NCI-H2227 (cell line): ENCODE data around the gene WNT11.
"Not testable (repeated sequence)": the region's sequence is repeated elsewhere in the genome, so short reads cannot be mapped to it uniquely, and the experiment has no call there.

ENCODE experiments used
- DNase-seq: peaks from one replicate; lab custom pipeline; 2025; ENCODE audit not compliant: unreplicated experiment; lab: John Stamatoyannopoulos, UW

WNT11 gene

DNA sequence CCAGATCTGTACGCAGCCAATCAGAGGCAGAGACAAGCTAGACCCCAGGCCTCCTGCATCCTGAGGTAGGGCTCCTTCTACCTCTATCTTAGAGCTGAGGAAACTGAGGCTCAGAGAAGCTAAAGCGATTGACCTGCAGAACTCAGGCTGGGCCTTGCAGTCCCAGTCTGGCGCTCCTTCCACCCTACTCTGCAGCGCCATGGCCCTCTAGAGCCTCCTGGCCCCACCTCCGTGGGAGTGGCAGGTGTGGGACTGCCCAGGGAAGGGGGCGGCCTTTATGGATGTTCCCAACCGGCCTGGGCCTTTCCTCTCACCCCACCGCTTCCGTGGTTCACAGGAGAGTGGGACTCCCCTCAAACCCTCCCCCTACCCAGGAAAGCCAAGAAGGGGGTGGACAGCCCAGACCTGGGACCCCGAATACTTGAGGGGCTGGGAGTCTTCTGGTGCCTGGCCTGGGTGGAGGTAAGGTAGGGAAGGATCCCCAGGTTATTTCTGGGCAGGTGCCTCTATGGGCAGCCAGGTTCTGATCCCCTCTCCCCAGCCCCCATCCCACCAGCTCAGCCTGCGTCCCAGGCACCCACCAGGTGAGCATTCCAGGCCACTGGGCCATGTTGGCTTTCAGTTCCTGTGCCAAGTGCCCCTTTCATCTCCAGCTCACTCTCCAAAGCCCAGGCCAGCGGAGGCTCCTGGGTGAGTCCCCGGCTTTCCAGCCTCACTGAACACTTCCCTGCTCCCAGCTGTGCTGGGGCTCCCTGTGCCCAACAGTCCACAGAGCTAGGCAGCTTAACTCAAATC, 3.0 kb downstream of the WNT11 start:
- DNase-seq: no peak

DNA sequence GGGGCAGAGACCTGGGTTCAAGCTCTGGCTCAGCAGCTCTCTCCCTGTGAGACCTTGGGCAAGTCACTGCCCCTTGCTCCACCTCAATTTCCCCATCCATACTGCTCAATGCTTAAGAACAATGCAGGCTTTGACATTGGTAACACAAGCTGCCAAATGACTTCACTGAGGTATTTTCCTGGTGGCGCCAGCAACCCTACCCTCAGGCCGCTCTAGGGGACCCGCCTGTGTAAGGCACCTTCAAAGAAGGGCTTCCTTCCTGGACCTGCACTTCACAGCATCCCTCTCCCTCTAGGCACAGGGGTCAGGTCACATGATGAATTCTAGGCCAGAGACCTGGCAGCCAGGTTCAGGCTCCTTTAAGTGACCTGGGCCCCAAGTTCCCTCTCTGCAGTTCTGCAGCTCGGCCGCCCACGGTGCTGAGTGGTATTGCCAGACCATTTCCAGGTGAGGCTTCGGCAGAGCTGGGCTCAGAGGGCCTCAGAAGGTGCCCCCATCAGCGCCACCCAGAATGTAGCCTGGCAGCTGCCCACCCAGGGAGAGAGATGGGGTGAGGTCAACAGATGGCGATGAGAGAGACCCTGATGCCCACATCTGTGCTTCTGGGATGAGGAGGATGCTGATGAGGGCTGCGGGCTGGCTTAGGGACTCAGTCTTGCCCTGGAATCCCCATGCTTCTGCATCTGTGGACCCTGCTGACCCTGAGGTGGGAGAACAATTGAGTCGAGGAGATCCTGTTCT, 4.5 kb downstream of the WNT11 start:
- no peak for DNase-seq

DNA sequence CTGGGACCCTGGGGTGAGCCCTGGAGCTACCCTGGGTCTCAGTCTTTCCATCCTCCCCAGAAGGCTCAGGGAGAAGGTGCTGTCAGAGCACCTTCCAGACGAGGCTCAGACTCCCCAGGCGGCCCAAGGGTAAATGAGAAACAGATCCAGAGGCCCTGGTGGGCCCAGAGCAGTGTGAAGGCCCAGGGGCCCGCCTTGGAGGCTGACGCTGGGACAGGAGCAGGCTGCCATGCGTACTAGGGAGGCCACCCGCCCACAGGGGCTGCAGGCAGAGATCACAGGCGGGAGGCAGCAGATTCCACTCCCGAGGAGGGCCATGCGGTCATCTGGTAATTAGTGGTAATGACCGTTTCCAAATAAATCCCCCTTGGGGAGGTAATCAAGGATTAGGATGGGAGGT, 5.2 kb downstream of the WNT11 start:
- DNase-seq: no peak

DNA sequence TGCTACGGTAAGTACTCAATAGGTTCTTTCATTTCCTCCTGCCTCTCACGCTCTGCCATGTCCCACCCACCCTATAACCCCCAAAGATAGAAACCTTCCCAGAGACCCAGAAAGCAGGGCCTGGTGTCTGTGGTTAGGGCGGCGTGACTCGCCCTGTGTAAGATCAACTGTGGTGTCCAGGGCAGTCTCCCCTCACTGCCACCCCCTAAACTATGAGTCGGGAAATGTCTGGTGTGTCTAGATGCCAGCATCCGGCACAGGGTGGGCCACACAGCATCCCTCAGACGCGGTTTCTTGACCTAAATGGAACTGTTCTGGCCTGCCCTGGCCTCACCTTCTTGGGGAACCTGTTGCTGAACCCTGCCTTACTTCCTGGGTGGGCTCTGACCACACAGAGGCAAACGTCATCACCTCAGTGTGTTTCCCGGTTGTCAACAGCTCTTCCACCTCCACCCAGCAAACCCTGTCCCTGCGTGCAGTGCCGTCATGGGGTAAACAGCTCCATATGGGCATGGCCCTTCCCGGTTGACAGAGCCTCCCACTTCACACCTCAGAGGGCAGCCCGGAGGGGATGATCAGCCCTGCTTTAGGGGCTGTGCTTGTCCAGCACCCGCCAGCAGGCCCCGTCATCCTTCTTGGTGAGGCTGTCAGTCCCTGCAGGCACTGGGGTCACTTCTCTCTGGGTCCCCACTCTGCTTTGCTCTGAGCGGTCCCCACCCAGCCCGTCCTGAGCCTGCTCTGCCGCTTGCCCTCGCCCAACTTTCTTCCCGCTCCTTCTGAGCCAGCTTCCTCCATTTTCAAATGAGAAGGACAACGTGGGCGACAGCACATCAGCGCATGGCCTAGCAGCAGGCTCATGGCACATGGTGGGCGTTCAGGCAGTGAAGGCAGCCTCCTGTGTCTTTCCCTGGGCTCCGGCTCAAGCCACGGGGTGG, 6.0 kb downstream of the WNT11 start:
- DNase-seq: no peak

DNA sequence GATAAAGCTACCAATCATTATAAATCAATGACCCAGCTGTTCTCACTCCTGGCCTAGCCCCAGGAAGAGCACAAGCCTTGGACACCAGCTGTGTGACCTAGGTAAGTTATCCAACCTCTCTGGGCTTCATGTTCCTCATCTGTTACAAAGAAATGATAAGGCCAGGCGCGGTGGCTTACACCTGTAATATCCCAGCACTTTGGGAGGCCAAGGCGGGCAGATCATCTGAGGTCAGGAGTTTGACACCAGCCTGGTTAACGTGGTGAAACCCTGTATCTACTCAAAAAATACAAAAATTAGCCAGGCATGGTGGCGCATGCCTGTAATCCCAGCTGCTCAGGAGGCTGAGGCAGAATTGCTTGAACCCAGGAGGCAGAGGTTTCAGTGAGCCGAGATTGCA, 7.6 kb downstream of the WNT11 start:
- not testable (repeated sequence) for DNase-seq

DNA sequence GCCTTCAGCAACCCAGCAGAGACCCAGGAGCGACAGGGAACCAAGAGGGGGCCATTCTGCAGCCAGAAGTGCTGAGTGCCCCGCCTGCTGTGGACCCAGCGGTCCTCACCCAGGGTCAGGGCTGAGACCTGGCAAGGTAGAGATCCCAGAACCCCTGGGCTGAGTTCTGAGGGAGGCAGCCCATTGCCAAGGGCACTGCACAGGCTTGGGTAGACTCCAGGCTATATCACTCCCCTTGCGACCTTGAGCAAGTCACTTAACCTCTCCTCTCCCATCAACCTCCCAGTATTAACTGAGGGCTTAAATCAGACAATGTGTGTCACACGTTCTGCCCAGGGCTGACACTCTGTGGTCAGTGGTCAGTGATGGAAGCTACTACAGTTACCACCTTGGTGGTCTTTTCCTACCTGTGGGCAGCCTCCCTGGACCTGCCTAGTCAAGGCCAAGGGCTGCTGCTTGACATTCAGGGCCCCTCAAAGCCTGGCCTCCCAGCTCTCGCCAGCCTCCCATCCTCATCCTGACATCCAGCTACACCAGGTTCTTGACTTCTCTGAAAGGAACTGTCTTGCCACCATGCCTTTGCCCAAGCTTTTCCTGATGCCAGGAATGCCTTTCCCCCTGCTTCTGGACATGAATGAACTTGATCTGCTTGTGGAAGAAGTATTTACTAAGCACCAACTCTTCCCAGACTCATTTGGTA, 8.2 kb downstream of the WNT11 start:
- no peak for DNase-seq

DNA sequence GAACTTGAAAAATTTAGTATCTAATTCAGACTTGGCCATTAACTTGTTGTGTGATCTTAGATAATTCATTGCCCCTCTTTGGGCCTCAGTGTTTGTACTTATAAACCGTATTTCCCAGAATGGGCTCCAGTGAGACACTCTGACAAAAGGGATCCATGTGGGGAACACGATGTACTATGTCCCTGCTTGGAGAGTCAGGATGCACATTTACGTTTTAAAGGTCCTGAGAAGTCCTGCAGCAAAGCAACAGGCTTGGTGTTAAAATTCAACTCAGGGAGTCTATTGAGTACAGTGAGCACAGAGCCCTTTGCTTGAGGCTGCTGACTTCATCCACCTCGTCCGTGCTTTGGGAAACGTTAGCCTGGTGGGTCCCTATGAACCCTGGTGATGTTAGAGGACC, 9.0 kb downstream of the WNT11 start:
- DNase-seq: no peak

DNA sequence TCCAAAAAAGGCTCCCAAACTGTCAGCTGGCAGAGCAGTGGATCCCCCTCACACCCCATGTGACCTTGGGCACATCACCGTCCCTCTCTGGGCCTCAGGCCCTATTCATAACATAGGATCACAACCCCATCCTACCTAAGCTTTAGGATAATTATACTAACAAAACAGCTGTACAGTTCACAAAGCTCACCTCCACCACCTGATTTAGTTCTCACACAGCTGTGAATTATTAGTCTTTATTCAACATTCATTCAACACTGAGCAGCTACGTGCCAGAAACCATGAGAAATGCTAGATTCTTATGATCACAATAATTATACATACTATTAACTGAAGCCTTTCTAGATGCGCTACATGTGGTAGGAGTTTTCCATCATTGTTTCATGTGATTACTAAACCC, 9.5 kb downstream of the WNT11 start:
- no peak for DNase-seq

DNA sequence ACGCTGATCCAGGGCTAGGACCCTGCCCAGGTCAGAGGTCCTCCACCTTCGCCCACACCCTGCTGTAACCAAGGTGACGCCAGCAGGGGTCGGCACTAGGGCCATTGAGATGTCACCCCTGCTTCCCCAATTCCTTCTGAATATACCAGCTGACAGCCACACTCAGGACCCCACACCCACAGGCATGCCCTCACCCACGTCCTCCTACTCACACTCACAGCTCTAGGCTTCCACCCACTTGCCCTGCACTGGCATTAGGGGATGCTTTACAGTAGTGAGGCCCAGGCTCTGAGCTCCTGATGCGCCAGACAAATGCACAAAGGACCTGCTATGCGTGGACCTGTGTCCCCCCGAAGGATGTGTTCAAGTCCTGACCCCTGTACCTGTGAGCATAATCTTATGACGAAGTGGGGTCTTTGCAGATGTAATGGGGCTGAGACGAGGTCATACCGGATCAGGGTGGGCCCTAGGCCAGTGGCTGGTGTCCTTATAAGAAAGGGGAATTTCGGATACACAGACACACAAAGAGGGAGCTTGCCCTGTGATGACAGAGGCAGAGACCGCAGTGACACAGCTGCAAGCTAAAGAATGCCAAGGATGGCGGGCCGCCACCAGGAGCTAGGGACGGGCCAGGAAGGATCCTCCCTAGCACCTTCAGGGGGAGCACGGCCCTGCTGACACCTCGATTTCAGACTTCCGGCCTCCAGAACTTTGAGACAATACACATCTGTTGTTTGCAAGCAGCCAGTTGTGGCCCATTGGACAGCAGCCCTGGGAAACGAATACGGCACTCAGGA, 11.2 kb downstream of the WNT11 start:
- DNase-seq: no peak

DNA sequence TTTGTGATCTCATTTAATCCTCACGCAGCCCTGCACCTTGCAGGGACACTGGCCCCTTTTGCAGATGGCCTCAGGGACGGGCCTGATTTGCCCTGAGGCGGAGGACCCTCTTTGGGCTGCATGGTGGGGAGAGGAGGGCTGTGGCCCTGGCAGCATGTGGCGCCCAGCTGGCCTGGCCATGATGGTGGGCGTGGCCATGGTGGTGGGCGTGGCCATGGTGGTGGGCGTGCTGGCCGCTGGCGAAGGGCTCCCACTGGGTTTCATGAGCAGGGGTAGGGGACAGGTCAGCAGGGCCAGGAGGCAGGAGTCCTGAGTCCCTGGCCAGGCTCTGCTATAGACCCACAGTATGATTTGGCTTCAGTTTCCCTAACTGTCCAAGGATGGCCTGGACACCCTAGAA, 13.1 kb downstream of the WNT11 start:
- no peak for DNase-seq

DNA sequence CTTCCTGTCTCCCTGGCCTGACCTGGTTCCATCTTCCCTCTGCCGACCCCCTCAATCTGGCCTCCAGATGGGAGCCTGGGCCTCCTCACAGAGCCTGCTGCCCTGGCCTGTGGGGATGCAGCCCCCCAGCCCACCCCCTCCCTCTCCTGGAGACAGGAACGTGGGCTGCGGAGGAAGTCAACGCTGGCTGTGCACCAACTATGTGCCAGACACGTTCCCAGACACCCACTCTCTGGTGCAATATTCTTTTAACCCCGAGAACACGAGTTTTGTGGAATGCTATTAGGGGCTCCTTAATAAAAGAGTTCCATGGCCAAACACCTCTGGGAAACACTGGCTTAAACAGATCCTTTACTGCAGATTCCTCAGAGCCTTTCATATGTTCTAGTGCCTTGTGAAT, 15.9 kb downstream of the WNT11 start:
- no peak for DNase-seq

DNA sequence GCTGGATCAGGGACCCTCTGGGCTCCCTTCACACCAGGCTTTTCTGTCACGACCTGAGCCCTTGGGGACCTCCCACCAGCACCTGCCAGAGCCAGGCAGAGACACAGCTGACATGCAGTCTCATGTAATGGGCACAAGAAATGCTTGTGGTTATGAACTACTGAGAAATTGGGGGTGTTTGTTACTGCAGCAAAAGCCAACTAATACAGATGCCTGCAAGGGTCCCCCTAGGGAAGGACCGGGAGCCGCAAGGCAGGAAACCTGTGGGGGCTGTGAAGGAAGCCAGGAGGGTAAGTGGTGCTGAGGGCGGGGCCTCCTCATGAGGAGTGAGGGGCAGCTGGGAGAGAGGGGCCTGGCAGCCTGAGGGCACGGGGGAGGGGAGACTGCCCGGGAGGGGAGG, 16.6 kb downstream of the WNT11 start:
- DNase-seq: no peak

DNA sequence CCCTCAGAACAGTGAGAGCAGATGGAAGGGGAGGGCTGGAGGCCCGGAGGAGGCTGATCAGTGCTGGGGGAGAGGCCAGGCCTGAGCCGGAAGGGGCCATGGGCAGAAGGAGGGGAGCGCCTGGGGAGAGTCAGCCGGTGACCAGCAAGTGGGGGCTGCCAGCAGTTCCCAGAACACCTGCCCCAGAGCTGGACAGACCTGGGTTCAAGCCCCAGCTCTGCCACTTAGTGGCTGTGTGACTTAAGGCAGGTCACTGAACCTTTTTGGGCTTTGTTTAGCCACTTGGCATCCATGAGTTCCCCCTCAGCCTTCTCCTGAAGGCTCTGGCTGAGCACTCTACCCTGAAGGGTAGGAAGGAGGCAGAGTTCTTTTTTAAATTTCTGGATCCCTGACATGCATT, 17.4 kb downstream of the WNT11 start:
- DNase-seq: no peak

DNA sequence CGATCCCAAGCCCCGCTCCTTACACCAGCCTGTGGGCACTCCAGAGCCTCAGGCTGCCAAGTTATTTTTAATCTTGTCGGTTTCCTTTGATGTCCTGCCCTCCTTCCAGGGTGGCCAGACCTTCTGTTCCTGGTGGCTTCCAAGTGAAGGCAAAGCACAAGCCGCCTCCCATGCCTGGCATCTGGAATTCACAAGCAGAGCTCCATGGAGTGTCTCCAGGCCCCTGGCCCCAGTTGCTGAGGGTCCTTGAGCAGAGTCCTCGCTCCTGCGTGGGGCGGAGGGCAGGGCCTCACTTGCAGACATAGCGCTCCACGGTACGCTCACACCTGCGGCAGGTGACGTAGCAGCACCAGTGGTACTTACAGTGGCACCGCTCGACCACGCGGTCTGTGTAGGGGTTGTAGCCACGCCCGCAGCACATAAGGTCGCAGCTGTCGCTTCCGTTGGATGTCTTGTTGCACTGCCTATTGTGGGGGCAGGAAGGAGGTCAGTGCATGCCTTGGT, 19.5 kb downstream of the WNT11 start:
- DNase-seq: no peak

DNA sequence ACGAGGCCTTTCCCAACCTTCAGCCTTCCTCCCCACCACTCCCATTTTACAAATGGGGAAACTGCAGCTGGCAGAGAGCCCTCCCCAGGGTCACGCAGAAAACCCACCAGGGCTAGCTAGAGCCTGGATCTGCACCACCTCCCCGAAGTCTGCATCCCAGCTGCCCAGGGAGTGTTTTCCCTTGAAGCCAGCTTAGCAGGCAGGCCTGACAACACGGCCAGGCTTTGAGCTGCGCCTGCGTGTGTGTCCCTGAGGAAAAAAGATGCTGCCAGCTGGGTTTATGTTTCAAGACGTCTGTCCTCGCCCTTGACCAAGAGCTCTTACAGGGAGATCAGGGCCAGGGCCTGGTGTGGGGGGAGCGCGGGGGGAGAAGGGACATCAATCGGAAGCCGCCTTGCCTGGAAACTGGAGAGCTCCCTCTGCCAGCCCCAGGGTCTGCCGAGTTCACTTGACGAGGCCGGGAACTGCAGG, 20.3 kb downstream of the WNT11 start:
- peak; percentile 48 for DNase-seq

DNA sequence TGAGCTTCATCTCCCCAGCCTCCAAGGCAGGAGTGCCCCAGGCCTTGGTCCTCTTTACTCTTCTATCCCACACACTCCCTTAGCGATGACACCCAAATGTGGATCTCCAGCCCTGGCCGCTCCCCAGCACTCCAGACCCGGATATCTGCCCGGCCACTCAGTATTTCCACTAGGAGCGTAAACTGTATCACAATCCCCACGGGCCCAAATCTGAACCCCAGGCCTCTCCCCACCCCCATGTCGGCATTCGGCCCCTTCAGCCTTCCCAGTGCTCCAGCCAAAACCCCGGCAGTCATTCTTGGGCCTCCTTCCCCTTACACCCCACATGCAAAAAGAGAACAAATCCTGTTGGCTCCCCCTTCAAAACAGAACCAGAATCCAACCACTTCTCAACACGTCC, 20.8 kb downstream of the WNT11 start:
- no peak for DNase-seq

DNA sequence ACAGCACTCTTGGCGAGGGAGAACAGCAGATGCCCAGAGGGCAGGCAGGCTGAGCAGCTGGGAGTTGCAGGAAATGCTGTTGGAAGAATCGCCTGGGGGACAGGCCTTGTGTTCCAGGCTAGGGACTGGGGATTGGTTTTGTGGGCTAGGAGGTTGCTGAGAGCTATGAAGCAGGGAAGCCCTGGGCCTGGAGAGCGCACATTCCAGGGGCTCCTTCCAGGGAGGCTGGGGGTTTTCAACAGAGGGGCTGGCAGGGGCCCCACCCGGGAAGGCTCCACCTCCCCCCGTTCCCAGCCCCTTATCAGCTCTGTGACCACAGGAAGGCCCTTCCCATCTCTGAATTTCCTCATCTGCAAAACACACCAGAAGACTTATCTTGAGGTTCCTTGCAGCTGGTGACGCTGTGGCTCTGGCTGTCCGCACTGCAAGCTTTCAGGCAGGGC, 21.7 kb downstream of the WNT11 start:
- no peak for DNase-seq

DNA sequence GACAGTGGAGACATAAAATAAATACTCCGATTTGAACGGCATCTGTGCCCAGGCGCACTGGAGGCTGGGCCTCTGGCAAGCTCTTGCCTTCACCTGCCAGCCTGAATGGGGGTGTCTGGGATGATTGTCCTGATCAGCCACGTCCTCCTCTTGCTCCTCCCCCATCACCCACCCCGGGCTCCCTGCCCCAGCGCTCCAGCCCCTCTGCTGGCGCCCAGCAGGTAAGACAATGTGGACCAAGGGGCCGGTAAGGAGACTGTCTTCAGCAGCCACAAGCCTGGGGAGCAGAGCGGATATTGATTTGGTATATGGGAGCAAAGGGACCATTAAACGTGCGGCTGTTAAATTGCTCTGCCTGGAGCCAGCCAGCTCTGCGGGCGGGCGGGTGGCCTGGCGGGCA, 24.9 kb downstream of the WNT11 start:
- DNase-seq: no peak

DNA sequence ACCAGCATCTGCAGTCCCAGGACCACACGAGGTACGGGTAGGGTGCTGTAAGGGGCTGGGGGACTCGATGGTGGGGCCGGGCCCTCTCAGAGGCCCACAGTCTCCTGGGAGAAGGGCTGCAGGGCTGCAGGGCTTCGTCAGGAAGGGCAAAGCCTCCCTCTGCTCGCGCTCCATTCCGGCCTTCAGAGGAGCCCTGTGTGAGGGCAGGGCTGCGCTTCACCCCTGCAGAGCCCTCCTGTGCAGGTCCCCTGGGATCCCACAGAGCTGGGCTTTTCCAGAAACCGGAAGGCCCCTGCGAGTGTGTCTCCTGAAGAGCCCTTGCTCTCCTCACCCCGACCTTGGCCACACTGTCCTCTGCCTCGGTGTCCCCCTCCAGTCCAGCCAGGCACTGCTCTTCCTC, 27.2 kb downstream of the WNT11 start:
- DNase-seq: no peak

DNA sequence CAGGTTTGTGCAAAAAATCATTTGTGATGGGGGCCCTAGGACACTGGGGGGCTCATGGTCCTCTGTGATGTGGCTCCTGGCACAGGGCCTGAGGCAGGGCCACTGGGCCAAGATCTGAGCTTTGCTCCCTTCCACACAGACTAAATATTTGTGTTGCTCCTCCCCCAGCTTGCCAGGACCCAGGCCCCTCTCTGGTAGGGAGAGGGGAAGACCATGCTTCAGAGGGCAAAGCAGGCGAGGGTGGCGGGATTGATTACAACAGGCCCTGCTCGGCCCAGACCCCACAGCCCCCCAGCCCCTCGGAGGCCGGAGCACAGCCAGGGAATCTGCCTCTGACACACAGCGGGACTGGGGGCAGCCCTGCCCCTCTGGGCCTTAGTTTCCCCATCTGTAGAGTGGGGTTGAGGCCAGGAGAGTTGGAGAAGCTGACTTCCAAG, 29.0 kb downstream of the WNT11 start:
- no peak for DNase-seq
